Endothelial cell of umbilical vein (primary cell): ENCODE data around the gene IFT88. TPM values are rescaled to one million over a fixed set of nuclear protein-coding genes. Genes with fewer than 3 reads are reported as not detected.

ENCODE experiments used
- BruUV-seq: library from RNA; stranded (reverse); fragments of 400-500 nt; replicated peaks from 2 replicates; lab custom pipeline; 2021; lab: Mats Ljungman, UMichigan
- CTCF ChIA-PET: fragments of 300-600, 350-600 bp; sonication (Branson Sonifier 250); formaldehyde crosslinking; loops from one replicate; lab custom pipeline; 2021; ENCODE audit warnings: antibody characterized with exemption, inconsistent platforms; lab: Charles Lee
- POLR2A ChIA-PET: fragments of 300-600, 350-600 bp; sonication (Branson Sonifier 250); formaldehyde crosslinking; loops from one replicate; lab custom pipeline; 2021; ENCODE audit warnings: antibody characterized with exemption, inconsistent platforms; lab: Charles Lee
- DNase-seq: peaks from one replicate; pipeline ENCODE4 v3.0.0-alpha.2; 2011; ENCODE audit warnings: low read depth, low spot score
- FAIRE-seq: peaks from 2 replicates; lab custom pipeline; 2011; peaks lifted over from hg19 to GRCh38; lab: Jason Lieb, UNC
- H2AFZ ChIP-seq: 2 replicates; pipeline ENCODE4 v1.6.0; 2012; ENCODE audit warnings: low read depth, low read length, control low read depth, inconsistent platforms
- H3K27ac ChIP-seq: 2 replicates; pipeline ENCODE4 v1.5.1; 2011; ENCODE audit warnings: low read depth, mild to moderate bottlenecking, control low read depth, low read length, moderate library complexity; ENCODE audit not compliant: insufficient read depth
- H3K27me3 ChIP-seq, 2 experiments: 2 replicates each; pipeline versions ENCODE4 v1.6.0 to v1.6.1; 2011; ENCODE audit warnings: low read length in 2 of 2, mixed read lengths in 1 of 2; ENCODE audit not compliant: control insufficient read depth in 2 of 2, insufficient read depth in 2 of 2
- H3K36me3 ChIP-seq, 2 experiments: 2 replicates in 1 of 2; 3 replicates in 1 of 2; pipeline ENCODE4 v1.5.1; 2011; ENCODE audit warnings: low read length in 2 of 2, mild to moderate bottlenecking in 1 of 2, moderate library complexity in 1 of 2; ENCODE audit not compliant: control insufficient read depth in 2 of 2, insufficient read depth in 2 of 2; ENCODE audit errors: extremely low read depth in 1 of 2
- H3K4me1 ChIP-seq: 3 replicates; pipeline ENCODE4 v1.5.1; 2011; ENCODE audit warnings: mild to moderate bottlenecking, low read length; ENCODE audit not compliant: control insufficient read depth, insufficient read depth; ENCODE audit errors: extremely low read depth
- H3K4me2 ChIP-seq: 2 replicates; pipeline ENCODE4 v1.6.1; 2011; ENCODE audit warnings: low read length, control low read depth, mixed read lengths; ENCODE audit not compliant: insufficient read depth
- H3K4me3 ChIP-seq, 3 experiments: fragments of 200-600 bp in 1 of 3; sonication (generic), shearing (Covaris generic) in 1 of 3; replicated peaks in 1 of 3; 2 replicates each; pipeline ENCODE4 v1.5.1; 2011 to 2016; ENCODE audit warnings: control low read depth in 3 of 3, low read length in 3 of 3, mild to moderate bottlenecking in 2 of 3, inconsistent platforms in 1 of 3, low read depth in 1 of 3, moderate library complexity in 1 of 3; ENCODE audit not compliant: insufficient read depth in 1 of 3
- H3K79me2 ChIP-seq: 2 replicates; pipeline ENCODE4 v1.6.0; 2012; ENCODE audit warnings: low read length, inconsistent platforms; ENCODE audit not compliant: control insufficient read depth, insufficient read depth
- H3K9ac ChIP-seq: replicated peaks from 2 replicates; pipeline ENCODE3; 2011; ENCODE audit warnings: low read length, control low read depth; ENCODE audit not compliant: insufficient read depth; ENCODE audit errors: extremely low read depth
- H3K9me1 ChIP-seq: replicated peaks from 3 replicates; pipeline ENCODE4 v1.6.0; 2011; ENCODE audit warnings: mild to moderate bottlenecking, low read length; ENCODE audit not compliant: control insufficient read depth, insufficient read depth; ENCODE audit errors: extremely low read depth
- H3K9me3 ChIP-seq: replicated peaks from 2 replicates; pipeline ENCODE4 v1.5.1; 2012; ENCODE audit warnings: low read length, inconsistent platforms; ENCODE audit not compliant: control insufficient read depth, insufficient read depth
- H4K20me1 ChIP-seq: replicated peaks from 2 replicates; pipeline ENCODE3; 2011; ENCODE audit warnings: mild to moderate bottlenecking, low read length; ENCODE audit not compliant: control insufficient read depth, insufficient read depth; ENCODE audit errors: extremely low read depth
- EZH2 ChIP-seq: IDR thresholded peaks from 2 replicates; pipeline ENCODE4 v1.6.1; 2012; ENCODE audit warnings: borderline replicate concordance, low read depth, mild to moderate bottlenecking, moderate library complexity, low read length, inconsistent platforms; ENCODE audit not compliant: severe bottlenecking
- dilution Hi-C: fragments of 300-500 bp; cut with MboI; formaldehyde crosslinking; loops from one replicate; pipeline ENCODE4 v1.15.0; 2019; ENCODE audit warnings: low sequenced_read_pairs; ENCODE audit not compliant: extremely low pct_ligation_motif_present
- intact Hi-C: fragments of 100-400 bp; cut with micrococcal nuclease; formaldehyde crosslinking; loops from one replicate; pipeline ENCODE4 v1.10.0; 2022
- polyA plus RNA-seq, 4 experiments: library from polyadenylated mRNA; depleted of rRNA in 3 of 4; stranded (reverse) in 3 of 4; unstranded in 1 of 4; fragments of >200 nt; gene quantifications; 2 replicates each; pipeline versions ENCODE4 v1.2.1 to v1.2.3, GENCODE V29; 2011 to 2012; ENCODE audit warnings: missing spikeins in 1 of 4
- total RNA-seq: library from RNA; stranded (reverse); gene quantifications from 2 replicates; pipeline ENCODE4 v1.2.3, GENCODE V29; 2021
- TF ChIP-seq, protein P1 (sequence below), 2 donors: IDR thresholded peaks; 1 replicate in 1 of 2; 2 replicates in 1 of 2; pipeline ENCODE4 v1.5.1; 2011; ENCODE audit warnings: low read length in 2 of 2, mild to moderate bottlenecking in 2 of 2, moderate library complexity in 2 of 2, control low read depth in 1 of 2, inconsistent platforms in 1 of 2, low read depth in 1 of 2; ENCODE audit not compliant: insufficient read depth in 1 of 2; ENCODE audit errors: extremely low read depth in 1 of 2

Gene IFT88
- total and polyA plus RNA-seq, 2 donors (not counting 3 experiments of a cell fraction or from before 2014, with no cell fraction given), result 2.4 to 9.1 TPM

DNA sequence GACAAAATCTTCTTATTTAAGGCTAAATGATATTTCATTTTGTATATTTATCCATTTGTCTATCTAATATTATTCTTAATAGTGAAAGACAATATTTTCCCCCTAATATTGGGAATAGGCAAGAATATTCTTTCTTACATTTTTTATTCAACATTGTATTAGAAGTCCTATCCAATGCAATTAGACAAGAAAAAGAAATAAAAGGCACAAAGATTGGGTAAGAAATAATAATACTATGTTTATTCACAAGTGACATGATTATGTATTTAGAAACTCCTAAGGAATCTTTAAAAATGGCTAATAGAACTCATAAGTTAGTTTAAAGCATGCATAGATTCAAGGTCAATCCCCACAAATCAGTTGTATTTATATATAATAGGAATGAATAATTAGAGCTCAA lies 30.0 kb upstream of the IFT88 start:
- no peak for FAIRE-seq
- ChIA-PET CTCF (interaction anchor here (1.2 kb wide), 1 partner anchor 36 kb away, joined by 3 read pairs; no protein-coding TSS in a partner anchor), POLR2A (no interaction called here)
- H3K4me3 ChIP-seq, result no peak overlapping the region
- no peaks in the 10 kb centered on the region for H3K4me1 ChIP-seq
- H3K9me1 ChIP-seq, result no peaks in the 10 kb centered on the region
- BruUV-seq, result no TSS peak
- intact Hi-C loops, result no loop called here
- no peak overlapping the region for H3K27ac ChIP-seq
- H3K36me3 ChIP-seq, result no peaks in the 10 kb centered on the region
- H2AFZ ChIP-seq, result no peak overlapping the region
- no peak for DNase-seq
- no peak overlapping the region for H3K4me2 ChIP-seq
- no peaks in the 10 kb centered on the region for H3K27me3 ChIP-seq
- dilution Hi-C loops, result no loop called here
- H3K9ac ChIP-seq, result no peak overlapping the region
- H3K79me2 ChIP-seq, result no peaks in the 10 kb centered on the region
- no peak for TF ChIP-seq EZH2
- H4K20me1 ChIP-seq, result no peaks in the 10 kb centered on the region
- H3K9me3 ChIP-seq, result no peaks in the 10 kb centered on the region

DNA sequence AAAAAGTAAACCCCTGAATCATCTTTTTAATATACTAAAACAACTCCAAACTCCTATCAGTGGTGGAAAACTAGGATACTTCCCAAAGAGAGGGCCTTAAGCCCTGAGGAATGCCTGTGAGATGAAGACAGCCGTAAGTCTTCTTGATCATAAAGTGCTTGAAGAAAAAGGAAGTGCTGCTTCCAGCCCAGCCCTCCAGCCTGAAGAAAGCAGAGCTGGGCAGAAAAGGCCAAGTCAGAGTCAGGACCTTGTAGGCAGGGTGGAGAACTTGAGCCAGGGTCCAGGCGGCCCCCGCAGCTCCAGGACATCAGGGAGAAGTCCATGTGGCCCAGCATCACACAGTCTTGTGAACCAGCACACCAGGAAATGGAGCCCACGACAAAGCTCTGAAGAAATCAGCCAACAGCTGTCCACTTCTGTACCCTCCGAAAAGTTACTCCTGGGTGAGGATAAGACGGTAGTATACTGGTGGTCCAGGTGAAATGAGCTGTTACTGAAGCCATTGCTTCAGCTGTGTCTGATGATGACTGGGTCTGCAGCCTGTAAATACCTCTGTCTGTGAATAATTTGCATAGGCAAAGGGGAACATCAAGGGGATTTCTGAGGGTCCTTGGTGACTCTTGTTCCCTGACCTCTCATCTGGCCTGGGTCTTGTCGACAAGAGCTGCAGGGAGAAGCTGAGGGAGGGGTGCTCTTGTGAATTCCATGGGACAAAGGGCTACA lies 22.6 kb upstream of the IFT88 start:
- H3K4me3 ChIP-seq, result no peak overlapping the region

More for the DNA sequence above, 22.6 kb upstream of the IFT88 start:
- intact Hi-C loops (no loop called here), dilution Hi-C loops (no loop called here)
- Histone ChIP-seq H3K36me3 (no peaks in the 10 kb centered on the region), H3K27ac (no peak overlapping the region), H3K4me2 (no peak overlapping the region), H3K79me2 (no peaks in the 10 kb centered on the region), H3K9me3 (no peaks in the 10 kb centered on the region), H3K9me1 (no peaks in the 10 kb centered on the region), H3K9ac (no peak overlapping the region), H4K20me1 (no peaks in the 10 kb centered on the region), H2AFZ (no peak overlapping the region), H3K27me3 (no peaks in the 10 kb centered on the region), H3K4me1 (no peaks in the 10 kb centered on the region)
- DNase-seq (no peak), FAIRE-seq (no peak)
- TF ChIP-seq, protein P1, sequence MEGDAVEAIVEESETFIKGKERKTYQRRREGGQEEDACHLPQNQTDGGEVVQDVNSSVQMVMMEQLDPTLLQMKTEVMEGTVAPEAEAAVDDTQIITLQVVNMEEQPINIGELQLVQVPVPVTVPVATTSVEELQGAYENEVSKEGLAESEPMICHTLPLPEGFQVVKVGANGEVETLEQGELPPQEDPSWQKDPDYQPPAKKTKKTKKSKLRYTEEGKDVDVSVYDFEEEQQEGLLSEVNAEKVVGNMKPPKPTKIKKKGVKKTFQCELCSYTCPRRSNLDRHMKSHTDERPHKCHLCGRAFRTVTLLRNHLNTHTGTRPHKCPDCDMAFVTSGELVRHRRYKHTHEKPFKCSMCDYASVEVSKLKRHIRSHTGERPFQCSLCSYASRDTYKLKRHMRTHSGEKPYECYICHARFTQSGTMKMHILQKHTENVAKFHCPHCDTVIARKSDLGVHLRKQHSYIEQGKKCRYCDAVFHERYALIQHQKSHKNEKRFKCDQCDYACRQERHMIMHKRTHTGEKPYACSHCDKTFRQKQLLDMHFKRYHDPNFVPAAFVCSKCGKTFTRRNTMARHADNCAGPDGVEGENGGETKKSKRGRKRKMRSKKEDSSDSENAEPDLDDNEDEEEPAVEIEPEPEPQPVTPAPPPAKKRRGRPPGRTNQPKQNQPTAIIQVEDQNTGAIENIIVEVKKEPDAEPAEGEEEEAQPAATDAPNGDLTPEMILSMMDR (IDR thresholded peaks at IDR 0.05; ENCODE audit: extremely low read depth in 1 of 2, insufficient read depth in 1 of 2, low read depth in 1 of 2, low read length in 2 of 2), result no peak
- CTCF ChIA-PET, result interaction anchor here (1.6 kb wide), 1 partner anchor 17 kb away, joined by 4 read pairs; no protein-coding TSS in a partner anchor
- BruUV-seq, result no TSS peak
- POLR2A ChIA-PET, result no interaction called here
